AG10803 (cell line): ENCODE results near the gene KCNV2.

Experiments used
- DNase-seq: peaks from one replicate; pipeline ENCODE4 v3.0.0; 2010; ENCODE audit warnings: low read depth
- H3K4me3 ChIP-seq: 2 replicates; pipeline ENCODE4 v1.5.1; 2011; ENCODE audit warnings: mild to moderate bottlenecking, low read length, control low read depth
- TF ChIP-seq, protein P1 (sequence below): conservative IDR thresholded peaks from 2 replicates; pipeline ENCODE4 v1.5.1; 2011; ENCODE audit warnings: mild to moderate bottlenecking, low read length, control low read depth, inconsistent platforms

Gene KCNV2

GRCh38 chr9:2740616-2741015, 23.3 kb downstream of the KCNV2 start:
- H3K4me3 ChIP-seq: no peak overlapping the region
- peak; percentile 23 for DNase-seq
- TF ChIP-seq, protein P1, sequence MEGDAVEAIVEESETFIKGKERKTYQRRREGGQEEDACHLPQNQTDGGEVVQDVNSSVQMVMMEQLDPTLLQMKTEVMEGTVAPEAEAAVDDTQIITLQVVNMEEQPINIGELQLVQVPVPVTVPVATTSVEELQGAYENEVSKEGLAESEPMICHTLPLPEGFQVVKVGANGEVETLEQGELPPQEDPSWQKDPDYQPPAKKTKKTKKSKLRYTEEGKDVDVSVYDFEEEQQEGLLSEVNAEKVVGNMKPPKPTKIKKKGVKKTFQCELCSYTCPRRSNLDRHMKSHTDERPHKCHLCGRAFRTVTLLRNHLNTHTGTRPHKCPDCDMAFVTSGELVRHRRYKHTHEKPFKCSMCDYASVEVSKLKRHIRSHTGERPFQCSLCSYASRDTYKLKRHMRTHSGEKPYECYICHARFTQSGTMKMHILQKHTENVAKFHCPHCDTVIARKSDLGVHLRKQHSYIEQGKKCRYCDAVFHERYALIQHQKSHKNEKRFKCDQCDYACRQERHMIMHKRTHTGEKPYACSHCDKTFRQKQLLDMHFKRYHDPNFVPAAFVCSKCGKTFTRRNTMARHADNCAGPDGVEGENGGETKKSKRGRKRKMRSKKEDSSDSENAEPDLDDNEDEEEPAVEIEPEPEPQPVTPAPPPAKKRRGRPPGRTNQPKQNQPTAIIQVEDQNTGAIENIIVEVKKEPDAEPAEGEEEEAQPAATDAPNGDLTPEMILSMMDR: no peak

GRCh38 chr9:2741441-2742158, 24.3 kb downstream of the KCNV2 start:
- TF ChIP-seq, protein P1: no peak
- H3K4me3 ChIP-seq: no peak overlapping the region
- DNase-seq: no peak

- TF ChIP-seq, protein P1: no peak
- no peak overlapping the region for H3K4me3 ChIP-seq
- no peak for DNase-seq
These were observed 24.9 kb downstream of the KCNV2 start for GRCh38 chr9:2742214-2742613.

GRCh38 chr9:2743937-2744529, 26.7 kb downstream of the KCNV2 start:
- H3K4me3 ChIP-seq: no peak overlapping the region
- TF ChIP-seq, protein P1: no peak
- DNase-seq: no peak

- no peak overlapping the region for H3K4me3 ChIP-seq
- TF ChIP-seq, protein P1: no peak
- no peak for DNase-seq
These were observed 28.5 kb downstream of the KCNV2 start for GRCh38 chr9:2745560-2746380.

GRCh38 chr9:2749485-2749884, 32.2 kb downstream of the KCNV2 start:
- TF ChIP-seq, protein P1: no peak
- DNase-seq: no peak
- H3K4me3 ChIP-seq: no peak overlapping the region
